Inferior parietal cortex (tissue), 1 donor: ENCODE measurements around the gene RLN1.
"Not testable (repeated sequence)": the region's sequence is repeated elsewhere in the genome, so short reads cannot be mapped to it uniquely, and the experiment has no call there.

Experiments
- DNase-seq: peaks from one replicate; pipeline ENCODE4 v3.0.0-alpha.2; 2016; ENCODE audit errors: extremely low spot score

RLN1 gene

GRCh38 chr9:5338992-5339981 lies at the start of gene RLN1:
TSS of gene RLN1 (minus strand) at chr9:5339876. CDS start at chr9:5339746, 130 bp downstream.
- not testable (repeated sequence) for DNase-seq

GRCh38 chr9:5389109-5389732 lies 49.5 kb upstream of the RLN1 start:
- DNase-seq: no peak

DNA sequence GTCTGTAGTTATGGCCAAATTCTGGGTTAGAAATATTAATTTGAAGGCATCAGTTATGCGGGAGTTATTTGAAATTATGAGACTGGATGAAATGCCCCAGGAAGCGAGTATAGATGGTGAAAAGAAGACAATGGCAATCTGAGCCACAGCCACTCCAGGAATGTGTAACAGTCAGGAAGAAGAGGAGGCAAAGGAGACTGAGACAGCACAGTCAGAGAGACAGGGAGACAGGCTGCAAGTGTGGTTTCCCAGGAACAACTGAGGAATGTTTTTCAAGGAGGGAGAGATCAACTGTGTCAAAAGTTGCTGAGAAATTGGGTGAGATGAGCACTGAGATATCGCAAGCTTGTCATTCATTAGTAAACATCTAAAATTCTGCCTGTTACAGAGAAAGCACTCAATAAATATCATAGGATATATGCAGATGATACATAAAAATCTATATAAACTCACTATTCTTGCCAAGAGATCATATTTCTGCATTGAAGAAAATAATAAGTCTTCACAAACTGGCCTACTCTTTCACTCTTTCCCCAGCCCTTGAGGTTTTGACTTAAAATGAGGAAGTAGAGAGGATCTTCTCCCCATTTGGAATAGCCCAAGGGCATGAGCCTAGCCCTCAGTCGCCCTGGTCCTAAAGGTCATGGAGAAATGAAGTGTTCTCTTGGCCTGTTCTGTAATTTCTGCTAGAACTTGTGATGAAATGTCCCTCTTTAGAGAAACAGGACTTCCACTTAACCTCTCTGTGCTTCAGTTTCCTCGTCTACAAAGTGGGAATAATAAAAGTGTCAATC lies 48.5 kb upstream of the RLN1 start:
- no peak for DNase-seq

DNA sequence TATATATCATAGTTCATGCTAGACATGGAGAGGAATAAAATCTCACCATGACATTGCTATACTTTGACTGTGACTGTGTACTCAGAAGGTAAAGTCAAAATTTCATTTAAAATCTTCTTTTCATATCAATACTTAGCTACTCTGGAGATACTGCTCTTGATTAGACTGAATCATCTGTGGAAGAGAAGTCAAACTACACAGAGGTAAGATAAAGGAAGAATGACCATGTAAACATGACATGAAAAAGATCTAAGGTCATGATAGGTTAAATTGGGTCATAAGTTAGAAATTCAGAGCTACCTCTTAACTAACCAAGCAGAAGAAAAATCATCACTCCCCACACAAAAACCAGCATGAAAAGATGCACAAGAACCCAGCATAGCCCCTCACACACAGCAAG lies 44.8 kb upstream of the RLN1 start:
- DNase-seq: no peak

- DNase-seq: no peak
Measured at GRCh38 chr9:5382479-5382878, 42.8 kb upstream of the RLN1 start.

DNA sequence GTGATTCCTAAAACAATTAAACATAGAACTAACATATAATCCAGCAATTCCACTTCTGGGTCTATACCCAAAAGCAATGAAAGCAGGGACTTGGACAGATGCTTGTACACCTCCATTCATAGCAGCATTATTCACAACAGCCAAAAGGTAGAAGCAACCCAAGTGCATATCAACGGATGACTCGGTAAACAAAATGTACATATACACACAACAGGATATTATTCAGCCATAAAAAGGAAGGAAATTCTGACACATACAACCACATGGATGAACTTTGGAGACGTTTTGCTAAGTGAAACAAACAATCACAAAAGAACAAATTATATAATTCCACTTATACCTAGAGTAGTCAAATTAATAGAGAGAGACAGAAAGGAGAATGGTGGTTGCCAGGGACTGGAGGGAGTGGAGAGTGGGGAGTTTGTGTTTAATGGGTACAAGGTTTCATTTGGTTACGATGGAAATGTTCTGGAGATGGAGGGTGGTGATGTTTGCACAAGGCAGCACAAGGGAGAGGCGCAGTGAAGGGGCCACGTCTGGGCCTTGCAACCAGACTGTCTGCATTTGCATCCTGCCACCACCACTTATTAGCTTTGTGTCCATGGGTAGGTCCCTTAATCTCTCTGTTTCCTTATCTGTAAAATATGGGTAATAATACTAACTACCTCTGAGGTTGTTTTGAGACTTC lies 36.3 kb upstream of the RLN1 start:
- DNase-seq: no peak

GRCh38 chr9:5375091-5375490 lies 35.4 kb upstream of the RLN1 start:
- no peak for DNase-seq

- no peak for DNase-seq
Measured at GRCh38 chr9:5364294-5365024, 24.8 kb upstream of the RLN1 start.

- DNase-seq: no peak
Measured at GRCh38 chr9:5361326-5362010, 21.8 kb upstream of the RLN1 start.

DNA sequence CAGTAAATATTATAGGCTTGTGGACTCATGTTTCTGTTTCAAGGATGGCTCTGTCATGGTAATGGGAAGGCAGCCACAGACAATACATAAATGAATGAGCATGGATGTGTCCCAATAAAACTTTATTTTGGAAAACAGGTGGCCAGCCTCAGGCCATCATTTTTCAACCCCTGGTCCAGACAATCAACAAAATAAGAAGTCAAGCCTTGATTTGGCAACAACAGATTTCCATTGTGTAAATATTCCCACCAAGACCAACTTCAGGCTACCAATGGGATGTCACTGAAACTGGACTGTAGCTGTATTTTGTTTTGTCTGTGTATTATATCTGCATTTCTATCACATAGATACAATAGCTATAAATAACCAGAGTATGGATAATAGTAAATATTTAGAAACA lies 20.7 kb upstream of the RLN1 start:
- no peak for DNase-seq

- DNase-seq: no peak
Measured at GRCh38 chr9:5357431-5358105, 17.9 kb upstream of the RLN1 start.

DNA sequence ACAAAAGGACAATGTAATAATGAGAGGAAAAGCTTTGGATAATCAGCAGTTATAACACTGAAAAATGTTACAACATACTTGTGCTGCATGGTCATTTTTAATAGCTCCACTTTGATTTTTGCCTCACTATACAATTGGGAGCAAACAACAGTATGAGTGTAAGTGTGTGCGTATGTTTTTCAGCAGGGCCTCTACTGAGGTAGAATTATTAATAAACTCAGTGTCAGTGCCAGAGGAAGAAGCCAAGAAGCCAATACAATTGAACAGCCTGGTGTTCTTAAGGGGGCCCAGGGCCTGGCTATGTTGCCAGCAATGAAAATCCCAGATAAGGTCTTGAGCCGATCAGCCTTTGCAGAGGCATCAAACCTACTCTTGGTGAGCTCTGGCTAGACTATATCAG lies 16.1 kb upstream of the RLN1 start:
- no peak for DNase-seq

- no peak for DNase-seq
Measured at GRCh38 chr9:5355226-5355625, 15.6 kb upstream of the RLN1 start.

GRCh38 chr9:5354184-5354583 lies 14.5 kb upstream of the RLN1 start:
- DNase-seq: no peak

GRCh38 chr9:5352637-5353248 lies 13.1 kb upstream of the RLN1 start:
- no peak for DNase-seq

- DNase-seq: no peak
Measured at GRCh38 chr9:5336688-5337087, 3.0 kb downstream of the RLN1 start.

GRCh38 chr9:5331276-5331675 lies 8.4 kb downstream of the RLN1 start:
- not testable (repeated sequence) for DNase-seq

DNA sequence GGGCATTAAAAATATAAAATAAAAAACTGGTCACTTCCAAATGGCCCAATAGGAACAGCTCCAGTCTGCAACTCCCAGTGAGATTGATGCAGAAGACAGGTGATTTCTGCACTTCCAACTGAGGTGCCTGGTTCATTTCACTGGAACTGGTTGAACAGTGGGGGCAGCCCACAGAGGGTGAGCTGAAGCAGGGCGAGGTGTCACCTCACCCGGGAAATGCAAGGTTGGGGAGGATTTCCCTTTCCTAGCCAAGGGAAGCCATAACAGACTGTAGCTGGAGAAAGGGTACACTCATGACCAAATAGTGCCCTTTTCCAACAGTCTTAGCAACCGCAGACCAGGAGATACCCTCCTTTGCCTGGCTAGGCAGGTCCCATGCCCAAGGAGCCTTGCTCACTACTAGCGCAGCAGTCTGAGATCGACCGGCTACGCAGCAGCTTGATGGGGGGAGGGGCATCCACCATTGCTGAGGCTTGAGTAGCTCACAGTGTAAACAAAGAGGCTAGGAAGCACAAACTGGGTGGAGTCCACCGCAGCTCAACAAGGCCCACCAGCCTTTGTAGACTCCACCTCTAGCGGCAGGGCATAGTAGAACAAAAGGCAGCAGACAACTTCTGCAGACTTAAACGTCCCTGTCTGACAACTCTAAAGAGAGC lies 12.7 kb downstream of the RLN1 start:
- no peak for DNase-seq

DNA sequence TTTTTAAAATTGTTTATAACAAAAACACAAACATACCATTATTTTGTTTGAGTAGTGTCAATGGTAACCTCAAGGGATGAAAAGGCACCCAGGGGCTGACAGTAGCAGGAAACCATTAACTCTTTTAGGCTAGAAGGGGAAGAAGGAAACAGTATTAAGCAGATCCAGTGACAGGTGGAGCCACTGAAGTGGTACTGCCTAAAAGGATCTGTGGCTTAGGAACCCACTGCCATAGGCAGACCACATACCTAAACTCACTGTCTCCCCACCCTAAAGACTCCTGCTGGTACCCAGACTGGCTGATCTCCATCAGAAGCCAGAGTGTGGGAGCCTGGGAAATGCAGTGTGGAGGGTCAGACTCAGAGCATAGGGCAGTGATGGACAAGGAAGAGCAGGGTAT lies 13.5 kb downstream of the RLN1 start:
- DNase-seq: no peak
